Measurements from ENCODE around the gene SMPD3.

The SMPD3 gene

DNA sequence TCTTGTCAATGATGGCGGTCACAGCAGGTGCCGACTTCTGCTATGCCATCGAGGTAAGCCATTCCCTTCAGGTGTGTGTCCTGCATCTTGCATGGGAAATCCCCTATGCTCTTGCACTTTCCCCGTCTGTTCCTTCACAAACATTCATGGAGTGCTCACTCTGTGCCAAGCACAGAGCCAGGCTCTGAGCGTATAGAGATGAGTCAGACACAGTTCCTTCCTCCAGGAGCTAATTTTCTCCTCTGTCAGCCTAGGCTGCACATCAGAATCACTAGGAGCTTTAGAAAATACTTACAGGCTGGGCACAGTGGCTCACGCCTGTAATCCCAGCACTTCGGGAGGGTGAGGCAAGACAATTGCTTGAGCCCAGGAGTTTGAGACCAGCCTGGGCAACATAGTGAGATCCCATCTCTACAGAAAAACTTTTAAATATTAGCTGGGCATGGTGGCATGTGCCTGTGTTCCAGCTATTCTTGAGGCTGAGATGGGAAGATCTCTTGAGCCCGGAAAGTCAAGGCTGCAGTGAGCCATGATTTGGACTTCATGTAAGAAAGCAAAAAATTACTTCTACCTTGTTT, 123.4 kb downstream of the SMPD3 start:
- DNase-seq: no peak

DNA sequence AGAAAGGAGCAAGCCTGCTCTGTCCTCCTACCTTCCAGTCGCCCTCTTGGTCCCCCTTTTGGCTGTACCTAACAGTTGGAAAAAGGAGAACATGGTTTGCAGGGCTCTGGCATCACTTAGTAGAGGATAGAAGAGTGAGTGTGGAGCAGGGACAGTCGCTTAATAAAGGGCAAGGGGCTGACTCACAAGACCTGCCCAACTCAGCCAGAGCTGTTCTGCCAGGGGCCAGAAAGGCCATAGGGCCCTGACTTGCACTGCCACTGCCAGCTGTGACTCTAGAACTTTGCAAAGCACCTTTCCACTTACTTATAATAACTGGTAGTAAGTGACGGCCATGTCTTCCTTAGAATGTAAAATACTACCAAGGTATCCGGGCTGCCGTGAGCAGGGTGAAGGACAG, 124.0 kb downstream of the SMPD3 start:
- no peak for DNase-seq

DNA sequence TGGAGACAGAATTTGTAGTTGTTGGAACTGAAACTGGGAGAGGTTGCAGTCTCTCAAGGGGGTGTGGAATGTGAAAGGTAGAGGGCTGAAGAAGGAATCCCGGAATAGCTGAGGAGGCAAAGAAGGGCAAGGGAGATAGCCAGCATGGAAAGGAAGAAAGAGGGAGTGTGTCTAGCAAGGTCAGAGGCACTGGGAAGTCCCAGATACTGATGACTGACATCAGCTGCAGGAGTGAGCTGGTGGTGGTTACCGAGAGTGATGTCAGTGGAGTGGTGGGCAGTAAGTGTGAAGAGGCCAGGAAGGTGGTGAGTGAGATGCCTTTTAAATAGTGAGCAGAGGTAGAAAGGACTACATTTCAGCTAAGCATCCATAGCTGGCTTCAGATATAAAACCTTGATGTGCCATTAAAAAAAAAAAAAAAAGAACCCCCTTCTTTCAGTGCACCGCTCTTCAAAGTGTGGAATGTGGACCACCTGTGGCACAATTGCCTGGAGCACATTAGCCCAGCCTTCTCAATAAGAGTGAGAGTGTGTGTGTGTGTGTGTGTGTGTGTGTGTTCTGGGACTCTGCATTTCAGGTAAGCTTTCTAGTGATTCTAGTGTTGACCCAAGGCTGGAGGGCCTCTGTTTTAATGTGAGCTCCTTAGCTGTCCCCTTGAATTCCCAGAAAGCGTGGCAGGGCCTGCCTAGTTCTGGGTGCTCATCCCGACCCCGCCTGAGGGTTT, 129.0 kb downstream of the SMPD3 start:
- DNase-seq: no peak

GRCh38 chr16:68313116-68313515, 135.2 kb downstream of the SMPD3 start:
- DNase-seq: no peak

DNA sequence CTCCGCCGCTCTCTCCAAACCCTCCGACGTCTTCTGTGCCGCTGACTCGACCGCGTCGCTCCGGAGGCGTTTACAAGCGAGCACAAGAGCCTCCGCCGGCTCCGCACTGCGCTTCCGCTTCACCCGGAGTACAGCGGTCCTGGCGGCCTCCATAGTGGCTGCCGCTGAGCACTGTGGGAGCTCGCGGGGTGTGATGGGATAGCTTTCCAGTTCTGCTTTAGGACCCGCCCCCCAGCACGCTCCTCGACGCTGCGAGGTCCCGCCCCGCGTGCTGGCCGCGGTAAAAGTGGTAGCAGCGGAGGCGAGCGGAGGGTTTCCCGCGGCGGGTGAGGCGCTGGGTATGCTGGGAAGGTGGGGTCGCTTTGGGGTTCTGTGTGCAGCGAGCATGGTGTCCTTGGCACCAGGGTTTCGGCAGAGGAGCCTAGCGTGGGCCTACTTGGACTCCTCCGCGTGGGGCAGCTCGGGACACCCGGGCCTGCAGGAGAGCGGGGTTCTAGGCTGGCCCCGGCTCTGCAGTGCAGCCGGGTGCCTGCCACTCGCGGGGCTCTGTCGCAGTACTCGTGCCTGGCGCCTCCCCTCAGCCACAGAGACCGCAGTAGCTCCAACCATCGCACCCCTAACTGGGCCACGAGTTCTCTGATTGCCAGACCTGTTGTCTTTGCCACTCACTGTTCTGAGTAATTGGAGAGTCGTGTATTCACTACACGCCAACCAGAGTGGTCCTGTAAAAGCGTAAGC, 137.4 kb downstream of the SMPD3 start, which contains the start of the genes PRMT7 and SLC7A6OS:
Gene PRMT7, plus strand, starts transcription at position 246 of the 738 bp plus-strand sequence. CDS start 4,961 bp downstream, outside the sequence.
Gene SLC7A6OS, minus strand, starts transcription at position 173 of the 738 bp plus-strand sequence. Its CDS starts 20 bp downstream, at position 153.
- DNase-seq: peak; percentile 85

GRCh38 chr16:68310437-68310773, 137.9 kb downstream of the SMPD3 start:
- DNase-seq: no peak

DNA sequence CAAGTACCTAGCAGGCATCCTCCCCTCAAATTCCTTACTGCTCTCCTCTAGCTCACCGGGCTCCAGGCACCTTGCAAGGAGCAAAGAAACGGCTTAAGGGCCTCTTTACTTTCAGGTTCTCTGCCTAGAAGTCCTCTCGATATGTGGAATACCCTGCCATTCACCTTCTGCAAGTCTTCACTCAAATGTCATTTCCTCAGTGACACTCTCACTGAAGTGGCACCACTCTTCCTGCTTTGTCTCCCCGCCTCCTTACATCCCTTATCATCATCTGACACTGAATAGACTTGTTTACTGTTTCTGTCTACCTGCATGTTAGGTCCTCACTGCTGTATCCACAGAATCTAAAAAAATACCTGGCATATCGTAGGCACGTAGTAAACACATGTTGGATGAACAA, 138.5 kb downstream of the SMPD3 start:
- DNase-seq: no peak
